ENCODE data around the gene CHL1. TPM values are rescaled to one million over a fixed set of nuclear protein-coding genes. Genes with fewer than 3 reads are reported as not detected.

Gene CHL1
- total RNA-seq, 3 donors from 2014 or later, result 9.1 to 48.8 (median 9.3) TPM

- H3K9me3 ChIP-seq, result no peaks in the 10 kb centered on the region
- no peaks in the 10 kb centered on the region for H3K36me3 ChIP-seq (ENCODE audit: low read depth)
- no peaks in the 10 kb centered on the region for H3K4me1 ChIP-seq (ENCODE audit: low read depth)
- no peak overlapping the region for H3K4me3 ChIP-seq
- TF ChIP-seq, protein P1, sequence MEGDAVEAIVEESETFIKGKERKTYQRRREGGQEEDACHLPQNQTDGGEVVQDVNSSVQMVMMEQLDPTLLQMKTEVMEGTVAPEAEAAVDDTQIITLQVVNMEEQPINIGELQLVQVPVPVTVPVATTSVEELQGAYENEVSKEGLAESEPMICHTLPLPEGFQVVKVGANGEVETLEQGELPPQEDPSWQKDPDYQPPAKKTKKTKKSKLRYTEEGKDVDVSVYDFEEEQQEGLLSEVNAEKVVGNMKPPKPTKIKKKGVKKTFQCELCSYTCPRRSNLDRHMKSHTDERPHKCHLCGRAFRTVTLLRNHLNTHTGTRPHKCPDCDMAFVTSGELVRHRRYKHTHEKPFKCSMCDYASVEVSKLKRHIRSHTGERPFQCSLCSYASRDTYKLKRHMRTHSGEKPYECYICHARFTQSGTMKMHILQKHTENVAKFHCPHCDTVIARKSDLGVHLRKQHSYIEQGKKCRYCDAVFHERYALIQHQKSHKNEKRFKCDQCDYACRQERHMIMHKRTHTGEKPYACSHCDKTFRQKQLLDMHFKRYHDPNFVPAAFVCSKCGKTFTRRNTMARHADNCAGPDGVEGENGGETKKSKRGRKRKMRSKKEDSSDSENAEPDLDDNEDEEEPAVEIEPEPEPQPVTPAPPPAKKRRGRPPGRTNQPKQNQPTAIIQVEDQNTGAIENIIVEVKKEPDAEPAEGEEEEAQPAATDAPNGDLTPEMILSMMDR (IDR thresholded peaks at IDR 0.05), result no peak
- DNase-seq, result no peak
- intact Hi-C loops (cut with DNase I, micrococcal nuclease), result no loop called here
- ATAC-seq, result no peak
These were observed 228.5 kb downstream of the CHL1 start for GRCh38 chr3:425079-425478.

DNA sequence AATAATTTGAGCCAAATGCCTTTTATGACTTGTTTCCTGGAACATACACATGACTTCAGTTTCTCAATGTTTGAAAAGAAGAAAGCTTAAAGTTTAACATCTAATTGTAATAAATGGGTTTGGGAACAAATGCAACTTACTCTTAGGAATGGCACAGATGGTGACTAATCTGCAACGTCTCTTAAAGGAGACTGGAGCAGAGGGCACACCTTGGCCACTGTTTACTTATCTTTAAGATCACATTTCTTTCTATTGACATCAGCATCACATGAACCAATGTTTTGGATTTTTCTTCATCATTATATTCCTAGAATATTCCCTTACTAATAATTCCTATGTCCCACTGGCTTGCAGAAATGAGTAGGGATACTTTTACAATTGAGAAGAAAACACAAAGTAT is 229.5 kb downstream of the CHL1 start:
- no peaks in the 10 kb centered on the region for H3K9me3 ChIP-seq
- no peaks in the 10 kb centered on the region for H3K4me1 ChIP-seq (ENCODE audit: low read depth)
- TF ChIP-seq, protein P1 (IDR thresholded peaks at IDR 0.05), result no peak
- H3K36me3 ChIP-seq (ENCODE audit: low read depth), result no peaks in the 10 kb centered on the region
- no peak overlapping the region for H3K4me3 ChIP-seq
- DNase-seq (no peak), ATAC-seq (no peak)
- intact Hi-C loops (cut with DNase I, micrococcal nuclease), result no loop called here

- no peak overlapping the region for H3K4me3 ChIP-seq
- H3K9me3 ChIP-seq, result no peaks in the 10 kb centered on the region
- intact Hi-C loops (cut with DNase I, micrococcal nuclease), result no loop called here
- ATAC-seq, result no peak
- H3K4me1 ChIP-seq (ENCODE audit: low read depth), result no peaks in the 10 kb centered on the region
- H3K36me3 ChIP-seq (ENCODE audit: low read depth), result no peaks in the 10 kb centered on the region
- no peak for DNase-seq
- TF ChIP-seq, protein P1 (IDR thresholded peaks at IDR 0.05), result no peak
These were observed 230.6 kb downstream of the CHL1 start for GRCh38 chr3:427128-427527.

- no peak for ATAC-seq
- no peaks in the 10 kb centered on the region for H3K36me3 ChIP-seq (ENCODE audit: low read depth)
- TF ChIP-seq, protein P1 (IDR thresholded peaks at IDR 0.05), result no peak
- intact Hi-C loops (cut with DNase I, micrococcal nuclease), result no loop called here
- H3K9me3 ChIP-seq, result no peaks in the 10 kb centered on the region
- H3K4me1 ChIP-seq (ENCODE audit: low read depth), result no peaks in the 10 kb centered on the region
- no peak overlapping the region for H3K4me3 ChIP-seq
- DNase-seq, result no peak
These were observed 233.6 kb downstream of the CHL1 start for GRCh38 chr3:430186-430585.

- TF ChIP-seq, protein P1 (IDR thresholded peaks at IDR 0.05), result no peak
- Histone ChIP-seq H3K36me3 (ENCODE audit: low read depth) (no peaks in the 10 kb centered on the region), H3K4me3 (no peak overlapping the region), H3K4me1 (ENCODE audit: low read depth) (no peaks in the 10 kb centered on the region), H3K9me3 (no peaks in the 10 kb centered on the region)
- intact Hi-C loops (cut with DNase I, micrococcal nuclease), result no loop called here
- ATAC-seq, result no peak
- DNase-seq, result no peak
These were observed 238.6 kb downstream of the CHL1 start for GRCh38 chr3:435161-435560.

GRCh38 chr3:436053-436452 is 239.5 kb downstream of the CHL1 start:
- ATAC-seq, result no peak
- no peaks in the 10 kb centered on the region for H3K4me1 ChIP-seq (ENCODE audit: low read depth)
- H3K36me3 ChIP-seq (ENCODE audit: low read depth), result no peaks in the 10 kb centered on the region
- intact Hi-C loops (cut with DNase I, micrococcal nuclease), result no loop called here
- TF ChIP-seq, protein P1 (IDR thresholded peaks at IDR 0.05), result no peak
- H3K9me3 ChIP-seq, result no peaks in the 10 kb centered on the region
- H3K4me3 ChIP-seq, result no peak overlapping the region
- no peak for DNase-seq

Data from mucosa of descending colon (tissue), 3 donors.